ENCODE results near the gene FERD3L. TPM values are rescaled to one million over a fixed set of nuclear protein-coding genes. Genes with fewer than 3 reads are reported as not detected.

FERD3L gene
- total RNA-seq, 1 experiment from 2014 or later, result not detected

GRCh38 chr7:19107356-19108146, 37.7 kb downstream of the FERD3L start:
- no peaks in the 10 kb centered on the region for H4K20me1 ChIP-seq (ENCODE audit: control insufficient read depth, insufficient read depth, insufficient read length)

More at GRCh38 chr7:19107356-19108146, 37.7 kb downstream of the FERD3L start:
- no peaks in the 10 kb centered on the region for H3K79me2 ChIP-seq (ENCODE audit: insufficient read depth, low read length)
- Mint-ChIP-seq H3K9me3 (peaks cover 0 to 2% of the 10 kb centered on the region in 2 experiments; a peak in 1 of 5 replicates), H3K4me1 (peaks cover 52 to 68% of the 10 kb centered on the region in 2 experiments), H3K36me3 (ENCODE audit: insufficient read depth in 1 of 3, low read depth in 3 of 3) (no peaks in the 10 kb centered on the region), H3K27ac (peak overlapping the region in 1 of 3 experiments; percentile 37; a peak in 1 of 7 replicates), H3K4me3 (peak overlapping the region; percentile 63 to 86), H3K27me3 (ENCODE audit: low read depth) (peaks cover 100% of the 10 kb centered on the region)
- TF ChIP-seq, protein P1, sequence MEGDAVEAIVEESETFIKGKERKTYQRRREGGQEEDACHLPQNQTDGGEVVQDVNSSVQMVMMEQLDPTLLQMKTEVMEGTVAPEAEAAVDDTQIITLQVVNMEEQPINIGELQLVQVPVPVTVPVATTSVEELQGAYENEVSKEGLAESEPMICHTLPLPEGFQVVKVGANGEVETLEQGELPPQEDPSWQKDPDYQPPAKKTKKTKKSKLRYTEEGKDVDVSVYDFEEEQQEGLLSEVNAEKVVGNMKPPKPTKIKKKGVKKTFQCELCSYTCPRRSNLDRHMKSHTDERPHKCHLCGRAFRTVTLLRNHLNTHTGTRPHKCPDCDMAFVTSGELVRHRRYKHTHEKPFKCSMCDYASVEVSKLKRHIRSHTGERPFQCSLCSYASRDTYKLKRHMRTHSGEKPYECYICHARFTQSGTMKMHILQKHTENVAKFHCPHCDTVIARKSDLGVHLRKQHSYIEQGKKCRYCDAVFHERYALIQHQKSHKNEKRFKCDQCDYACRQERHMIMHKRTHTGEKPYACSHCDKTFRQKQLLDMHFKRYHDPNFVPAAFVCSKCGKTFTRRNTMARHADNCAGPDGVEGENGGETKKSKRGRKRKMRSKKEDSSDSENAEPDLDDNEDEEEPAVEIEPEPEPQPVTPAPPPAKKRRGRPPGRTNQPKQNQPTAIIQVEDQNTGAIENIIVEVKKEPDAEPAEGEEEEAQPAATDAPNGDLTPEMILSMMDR (conservative IDR thresholded peaks at IDR 0.05), result no peak
- no peak overlapping the region for H3K56ac ChIP-seq (ENCODE audit: insufficient read length, low read depth, low read length)
- H4K8ac ChIP-seq (replicated peaks; ENCODE audit: insufficient read length, low read depth, low read length), result no peak overlapping the region
- H3K4me2 ChIP-seq (ENCODE audit: insufficient read depth, insufficient read length, low read length), result peak overlapping the region; percentile 85
- H3K9ac ChIP-seq (ENCODE audit: extremely low read depth, insufficient read length, low read length), result no peak overlapping the region
- no peak overlapping the region for H3K4ac ChIP-seq (ENCODE audit: low read depth, low read length)
- H2AFZ ChIP-seq (ENCODE audit: low read length), result peak overlapping the region; percentile 63
- no peak overlapping the region for H4K5ac ChIP-seq (ENCODE audit: insufficient read length, low read depth, low read length)
- H3K27ac ChIP-seq (ENCODE audit: insufficient read length, low read depth, low read length), result no peak overlapping the region
- H3K9me3 ChIP-seq (ENCODE audit: control insufficient read depth, low read depth, low read length), result no peaks in the 10 kb centered on the region
- H3K23me2 ChIP-seq (ENCODE audit: insufficient read length, low read depth, low read length, poor library complexity, severe bottlenecking), result peaks cover 27% of the 10 kb centered on the region
- H3K4me1 ChIP-seq (ENCODE audit: insufficient read depth, low read length), result peaks cover 10% of the 10 kb centered on the region
- no CpG with 5 or more reads among the region's 48 CpGs for WGBS (ENCODE audit: extremely low coverage, insufficient read length, low lambda C conversion rate)
- H2BK15ac ChIP-seq (ENCODE audit: low read depth, low read length), result no peak overlapping the region
- H2BK5ac ChIP-seq (ENCODE audit: insufficient read length, low read length), result no peak overlapping the region
- no peak overlapping the region for H3K23ac ChIP-seq (ENCODE audit: insufficient read length, low read depth, low read length)
- H2BK12ac ChIP-seq (ENCODE audit: insufficient read length, low read depth, low read length), result no peak overlapping the region
- no peak overlapping the region for H2BK20ac ChIP-seq (ENCODE audit: low read depth, low read length, poor library complexity, severe bottlenecking)
- peak; percentile 59 for DNase-seq
- peaks cover 73% of the 10 kb centered on the region for H3K27me3 ChIP-seq (ENCODE audit: insufficient read depth, low read length)
- H2BK120ac ChIP-seq (ENCODE audit: low read depth, low read length, poor library complexity, severe bottlenecking), result no peak overlapping the region
- H3K14ac ChIP-seq (ENCODE audit: insufficient read depth, low read length), result no peak overlapping the region
- no peak overlapping the region for H4K91ac ChIP-seq (ENCODE audit: insufficient read length, low read depth, low read length)
- H3T11ph ChIP-seq (ENCODE audit: low read length), result no peak overlapping the region
- H2AK5ac ChIP-seq (ENCODE audit: insufficient read length, low read length), result no peak overlapping the region
- H3K79me1 ChIP-seq (ENCODE audit: insufficient read depth, low read depth, low read length, poor library complexity, severe bottlenecking), result no peaks in the 10 kb centered on the region
- no peak overlapping the region for H3K18ac ChIP-seq (ENCODE audit: insufficient read length, low read depth, low read length)

All from H9 (cell line).